ENCODE results near the gene FNIP1.
"Not testable (repeated sequence)": the region's sequence is repeated elsewhere in the genome, so short reads cannot be mapped to it uniquely, and the experiment has no call there.

The FNIP1 gene

GRCh38 chr5:131786900-131787692 lies 9.7 kb downstream of the FNIP1 start:
- no peak for DNase-seq (ENCODE audit: low read depth)

- no peak for DNase-seq (ENCODE audit: low read depth)
Measured at GRCh38 chr5:131786036-131786435, 10.8 kb downstream of the FNIP1 start.

GRCh38 chr5:131783874-131784273 lies 12.9 kb downstream of the FNIP1 start:
- DNase-seq (ENCODE audit: low read depth) = no peak

- DNase-seq (ENCODE audit: low read depth) = no peak
Measured at GRCh38 chr5:131783357-131783756, 13.5 kb downstream of the FNIP1 start.

GRCh38 chr5:131782717-131783116 lies 14.1 kb downstream of the FNIP1 start:
- DNase-seq (ENCODE audit: low read depth) = no peak

GRCh38 chr5:131778141-131778540 lies 18.7 kb downstream of the FNIP1 start:
- DNase-seq (ENCODE audit: low read depth) = not testable (repeated sequence)

- no peak for DNase-seq (ENCODE audit: low read depth)
Measured at GRCh38 chr5:131776450-131776849, 20.4 kb downstream of the FNIP1 start.

- DNase-seq (ENCODE audit: low read depth) = no peak
Measured at GRCh38 chr5:131774652-131775367, 22.0 kb downstream of the FNIP1 start.

- no peak for DNase-seq (ENCODE audit: low read depth)
Measured at GRCh38 chr5:131773805-131774204, 23.0 kb downstream of the FNIP1 start.

- DNase-seq (ENCODE audit: low read depth) = no peak
Measured at GRCh38 chr5:131771692-131772091, 25.1 kb downstream of the FNIP1 start.

GRCh38 chr5:131769961-131770360 lies 26.9 kb downstream of the FNIP1 start:
- DNase-seq (ENCODE audit: low read depth) = no peak

GRCh38 chr5:131769336-131769735 lies 27.5 kb downstream of the FNIP1 start:
- no peak for DNase-seq (ENCODE audit: low read depth)

- no peak for DNase-seq (ENCODE audit: low read depth)
Measured at GRCh38 chr5:131767891-131768290, 28.9 kb downstream of the FNIP1 start.

GRCh38 chr5:131766689-131767088 lies 30.1 kb downstream of the FNIP1 start:
- no peak for DNase-seq (ENCODE audit: low read depth)

GRCh38 chr5:131765261-131765660 lies 31.6 kb downstream of the FNIP1 start:
- no peak for DNase-seq (ENCODE audit: low read depth)

GRCh38 chr5:131763968-131764367 lies 32.8 kb downstream of the FNIP1 start:
- DNase-seq (ENCODE audit: low read depth) = no peak

GRCh38 chr5:131760793-131761192 lies 36.0 kb downstream of the FNIP1 start:
- no peak for DNase-seq (ENCODE audit: low read depth)

- DNase-seq (ENCODE audit: low read depth) = no peak
Measured at GRCh38 chr5:131759704-131760103, 37.1 kb downstream of the FNIP1 start.

- no peak for DNase-seq (ENCODE audit: low read depth)
Measured at GRCh38 chr5:131758520-131758900, 38.3 kb downstream of the FNIP1 start.

- no peak for DNase-seq (ENCODE audit: low read depth)
Measured at GRCh38 chr5:131757830-131758519, 38.8 kb downstream of the FNIP1 start.

GRCh38 chr5:131756942-131757341 lies 39.9 kb downstream of the FNIP1 start:
- DNase-seq (ENCODE audit: low read depth) = no peak

GRCh38 chr5:131754363-131754762 lies 42.5 kb downstream of the FNIP1 start:
- DNase-seq (ENCODE audit: low read depth) = no peak

GRCh38 chr5:131751506-131751905 lies 45.3 kb downstream of the FNIP1 start:
- no peak for DNase-seq (ENCODE audit: low read depth)

Measured in stimulated activated CD8-positive, alpha-beta memory T cell treated with anti-CD3 and anti-CD28 coated beads, Interleukin-12 subunit alpha, Interleukin-12 subunit beta, amount 100 ng/mL, for 1 hour (primary cell).